GM19438 (cell line): ENCODE results near the gene PDE7B.
A peak's percentile ranks its signal among the peaks of the same experiment; 100 is the strongest.
"Not testable (repeated sequence)": the region's sequence is repeated elsewhere in the genome, so short reads cannot be mapped to it uniquely, and the experiment has no call there.

Source experiments
- ATAC-seq: cut with Tn5 transposase; IDR thresholded peaks from one replicate; pipeline ENCODE4 v1.9.1; 2021; ENCODE audit warnings: low read depth; ENCODE audit not compliant: unreplicated experiment

The PDE7B gene

DNA sequence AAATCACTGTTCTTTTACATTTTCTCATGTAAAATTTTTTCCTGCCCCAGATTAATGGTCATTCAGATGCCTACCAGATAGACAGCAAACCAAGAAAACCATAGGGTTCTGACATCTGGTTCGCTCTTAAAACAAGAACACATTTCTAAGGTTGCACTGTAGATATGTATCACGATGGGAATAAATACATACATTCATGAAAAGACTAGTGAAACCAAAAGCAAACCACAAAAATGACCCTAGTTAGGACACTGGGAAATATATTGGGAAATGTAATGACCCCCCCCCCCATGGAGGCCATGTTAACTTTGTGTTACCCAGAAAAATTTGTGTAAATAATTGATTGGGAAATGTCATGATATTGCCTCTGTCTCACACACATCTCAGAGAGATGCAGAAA is 361.1 kb downstream of the PDE7B start:
- ATAC-seq, result no peak

DNA sequence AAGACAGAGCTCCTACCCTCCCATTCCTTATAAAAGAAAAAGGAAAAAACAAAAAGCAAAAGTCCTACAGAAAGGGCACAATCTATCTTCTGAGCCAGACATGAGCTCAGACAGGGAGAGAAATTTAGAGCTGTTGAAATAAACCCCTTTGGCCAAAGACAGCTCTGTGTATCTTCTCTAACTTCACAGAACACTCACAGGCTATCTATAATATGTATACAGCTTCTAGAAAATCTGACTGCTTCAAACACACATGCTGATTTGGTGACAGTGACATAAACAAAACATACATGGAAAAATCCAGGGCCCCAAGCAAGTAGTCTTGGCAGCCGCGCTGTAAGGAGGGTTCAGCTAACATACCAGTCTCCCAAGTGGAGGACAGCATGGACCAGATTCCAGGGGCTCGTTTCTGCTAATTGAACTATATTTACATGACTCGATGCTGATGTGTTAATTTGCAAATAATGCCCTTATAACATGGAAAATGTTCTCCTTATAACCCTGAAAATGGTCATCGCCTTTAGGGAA is 361.6 kb downstream of the PDE7B start:
- ATAC-seq, result no peak

DNA sequence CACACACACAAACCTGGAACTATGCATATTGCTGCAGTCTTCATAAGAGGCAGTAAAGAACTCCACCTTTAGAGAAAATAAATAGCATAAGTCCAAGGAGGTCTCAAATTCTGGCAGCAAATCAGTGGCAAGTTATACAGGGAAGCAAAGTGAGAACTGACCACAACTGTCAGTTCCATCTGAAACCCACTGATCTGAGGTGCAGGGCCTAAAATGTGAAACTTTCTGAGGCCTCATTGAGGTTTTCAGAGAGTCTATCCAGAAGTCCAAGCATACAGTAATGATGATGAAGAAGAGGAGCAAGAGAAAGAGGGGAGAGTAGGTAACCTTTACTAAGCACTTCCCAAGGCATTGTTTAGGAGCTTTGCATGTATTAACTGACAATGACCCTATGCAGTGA is 362.4 kb downstream of the PDE7B start:
- ATAC-seq, result no peak

DNA sequence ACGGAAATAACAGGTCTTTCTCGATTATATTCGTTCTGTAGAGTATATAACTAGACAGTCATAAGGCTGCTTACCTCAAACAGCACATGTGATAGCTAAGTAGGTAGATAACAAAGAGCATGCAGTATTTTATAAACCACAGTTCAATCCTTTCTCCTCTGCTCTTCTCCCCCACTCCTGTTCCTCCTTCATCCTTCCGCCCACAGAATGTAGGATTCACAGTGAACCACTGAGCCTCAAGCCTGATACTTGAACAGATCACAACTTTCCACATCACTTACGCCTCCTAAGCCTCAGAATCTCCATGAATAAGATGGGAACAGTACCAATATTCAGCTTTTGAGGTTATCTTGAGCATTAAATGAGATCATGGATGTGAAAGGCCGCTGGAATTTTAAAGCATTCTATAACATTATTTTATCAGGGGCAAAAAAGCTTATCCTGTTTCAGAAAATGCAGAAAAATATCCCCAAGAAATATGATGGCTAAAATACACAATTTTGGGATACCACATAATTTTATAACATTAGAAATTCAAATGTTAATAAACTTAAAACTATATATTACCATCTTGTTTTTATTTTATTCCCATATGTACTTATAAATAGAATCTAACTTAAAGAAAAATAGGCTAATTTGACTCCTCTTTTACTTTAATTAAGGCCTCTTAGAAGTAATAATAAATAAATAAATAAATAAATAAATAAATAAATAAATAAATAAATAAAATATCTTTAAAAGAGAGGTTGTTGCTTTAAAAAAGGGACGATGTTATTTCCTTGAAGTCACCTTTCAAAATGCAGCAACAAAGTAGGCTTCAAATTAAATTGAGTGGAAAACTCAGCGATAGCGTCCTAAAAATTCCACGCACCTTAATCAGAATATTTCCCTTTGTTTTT is 365.3 kb downstream of the PDE7B start:
- ATAC-seq, result no peak

DNA sequence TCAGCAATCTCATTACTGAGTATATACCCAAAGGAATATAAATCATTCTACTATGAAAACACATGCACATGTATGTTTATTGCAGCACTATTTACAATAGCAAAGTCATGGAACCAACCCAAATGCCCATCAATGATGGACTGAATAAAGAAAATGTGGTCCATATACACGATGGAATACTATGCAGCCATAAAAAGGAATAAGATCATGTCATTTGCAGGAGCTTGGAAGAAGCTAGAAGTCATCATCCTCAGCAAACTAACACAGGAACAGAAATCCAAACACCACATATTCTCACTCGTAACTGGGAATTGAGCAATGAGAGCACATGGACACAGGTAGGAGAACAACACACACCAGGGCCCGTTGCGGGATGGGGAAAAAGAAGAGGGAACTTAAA is 373.5 kb downstream of the PDE7B start:
- ATAC-seq, result not testable (repeated sequence)

DNA sequence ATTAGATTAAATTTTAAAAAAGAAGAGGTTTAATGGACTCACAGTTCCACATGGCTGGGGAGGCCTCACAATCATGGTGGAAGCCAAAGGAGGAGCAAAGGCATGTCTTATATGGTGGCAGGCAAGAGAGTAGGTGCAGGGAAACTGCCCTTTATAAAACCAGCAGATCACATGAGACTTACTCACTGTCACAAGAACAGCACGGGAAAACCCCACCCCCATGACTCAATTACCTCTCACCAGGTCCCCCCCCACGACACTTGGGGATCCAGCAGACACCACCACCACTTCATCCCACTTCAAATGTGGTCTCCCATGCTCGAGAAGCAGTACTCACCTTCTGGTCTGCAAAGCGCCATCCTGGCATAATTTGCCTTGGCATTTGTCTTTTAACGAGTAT is 374.0 kb downstream of the PDE7B start:
- no peak for ATAC-seq

DNA sequence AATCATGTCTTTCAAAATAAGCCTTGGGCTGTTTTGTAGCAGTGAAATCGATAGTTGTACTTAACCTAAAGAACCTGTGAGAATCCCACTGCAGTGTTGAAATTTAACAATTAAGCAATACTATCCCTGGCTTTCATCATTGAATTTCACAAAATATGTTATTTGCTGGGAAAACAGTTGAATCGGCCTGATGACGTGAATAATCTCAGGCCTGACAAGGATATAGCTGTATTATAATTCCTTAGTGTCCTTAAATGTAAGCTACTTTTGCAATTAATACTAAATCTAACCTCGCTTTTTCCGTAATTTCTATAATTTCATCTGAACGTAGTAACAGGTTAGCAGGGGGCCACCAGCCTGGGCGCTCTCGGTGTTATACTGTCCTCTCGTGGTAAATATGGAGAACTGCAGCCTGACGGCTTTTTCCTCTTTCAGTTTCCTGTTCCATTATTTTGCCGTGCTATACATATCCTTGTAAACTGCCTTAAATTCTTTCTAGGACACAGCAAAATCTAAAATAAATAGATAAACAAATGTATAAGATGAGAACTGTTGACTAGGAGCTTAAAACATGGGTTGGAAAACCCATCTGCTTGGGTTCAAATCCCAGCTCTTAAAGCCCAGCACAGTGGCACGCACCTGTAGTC is 374.6 kb downstream of the PDE7B start:
- ATAC-seq, result peak; percentile 63

DNA sequence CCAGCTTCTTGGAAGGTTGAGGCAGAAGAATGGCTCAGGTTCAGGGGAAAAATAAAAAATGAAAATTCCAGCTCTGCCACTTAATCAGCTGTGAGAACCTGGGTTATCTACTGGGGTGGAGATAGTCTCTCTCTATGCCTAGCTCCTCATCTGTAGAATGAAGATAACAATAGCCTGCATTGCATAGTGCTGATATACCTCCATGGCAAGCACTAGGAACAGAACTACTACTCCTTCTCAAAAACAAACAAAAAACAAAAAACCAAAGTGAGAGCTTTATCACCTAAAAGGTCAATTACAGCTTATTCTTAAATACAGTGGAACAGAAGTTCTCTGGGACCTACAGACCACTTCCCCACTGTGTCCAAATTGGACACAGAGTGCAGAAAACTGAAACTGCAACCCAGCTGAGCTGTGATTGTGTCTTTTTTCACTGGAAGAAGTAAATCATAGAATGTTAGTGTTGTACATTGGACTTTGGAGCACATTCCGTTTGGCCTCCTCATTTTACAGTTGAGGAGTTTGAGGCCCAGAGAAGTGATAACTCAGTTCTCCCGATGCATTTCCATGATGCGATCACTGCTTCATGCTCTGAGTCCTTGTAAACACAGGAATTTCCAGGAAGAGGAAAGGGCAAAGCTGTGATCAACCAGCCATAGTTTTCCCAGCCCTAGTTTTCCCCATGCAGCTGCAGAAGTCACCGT is 375.3 kb downstream of the PDE7B start:
- ATAC-seq, result peak; percentile 11

DNA sequence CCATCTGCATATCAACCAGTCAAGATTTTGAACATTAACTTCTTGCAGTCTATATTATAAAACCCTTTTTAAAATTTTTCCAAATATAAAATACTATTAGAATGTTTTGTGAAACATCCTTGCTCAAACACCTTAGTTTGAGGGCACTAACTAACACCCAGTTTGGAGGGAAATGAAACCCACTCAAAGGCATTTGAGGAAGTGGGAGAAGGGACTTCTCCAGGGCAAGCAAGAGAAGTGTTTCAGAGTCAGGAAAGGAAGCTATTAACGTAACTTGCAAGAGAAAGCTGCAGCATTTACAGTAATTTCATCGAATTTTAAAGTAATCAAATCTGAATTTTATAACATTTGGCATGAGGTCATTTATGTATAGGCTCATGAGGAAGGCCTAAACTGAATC is 377.3 kb downstream of the PDE7B start:
- no peak for ATAC-seq

DNA sequence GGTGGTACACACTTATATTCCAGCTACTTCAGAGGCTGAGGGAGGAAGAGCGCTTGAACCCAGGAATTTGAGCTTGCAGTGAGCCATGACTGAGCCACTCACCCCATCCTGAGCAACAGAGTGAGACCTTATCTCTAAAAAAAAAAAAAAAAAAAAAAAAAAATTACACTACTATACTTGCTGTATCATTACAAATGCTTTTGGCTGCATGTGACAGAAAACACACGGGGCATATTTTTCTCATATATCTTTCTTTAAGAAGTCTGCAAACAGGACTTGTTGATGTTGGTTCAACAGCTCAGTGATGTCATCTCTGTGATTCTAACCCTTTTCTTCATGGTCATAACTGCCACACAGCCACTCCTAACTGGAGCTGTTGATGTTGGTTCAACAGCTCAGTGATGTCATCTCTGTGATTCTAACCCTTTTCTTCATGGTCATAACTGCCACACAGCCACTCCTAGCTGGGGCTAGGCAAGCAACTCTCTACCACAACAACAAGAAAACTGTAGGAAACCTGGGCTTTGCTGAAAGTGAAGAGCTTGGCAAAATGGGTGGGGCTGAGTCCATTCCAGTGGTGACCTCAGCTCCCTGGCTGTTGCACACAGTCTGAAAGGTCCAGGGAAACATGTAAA is 378.8 kb downstream of the PDE7B start:
- no peak for ATAC-seq

DNA sequence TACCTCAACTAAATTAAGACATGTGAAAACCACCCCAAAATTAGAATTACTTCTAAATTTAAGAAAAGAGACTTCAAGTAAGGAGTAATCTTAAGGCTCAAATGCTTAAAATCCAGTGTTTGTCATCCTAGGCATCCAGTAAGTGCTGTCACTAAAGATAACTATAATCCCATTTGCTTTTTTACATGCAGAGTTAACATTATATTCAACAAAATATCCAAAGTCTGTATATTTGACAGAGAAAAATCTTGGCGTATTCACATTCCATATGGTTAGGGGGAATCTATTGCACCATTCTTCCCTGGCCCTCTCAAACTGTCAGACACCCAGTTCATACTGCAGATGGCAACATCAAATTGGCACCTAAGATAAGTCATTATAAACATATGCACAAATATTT is 381.2 kb downstream of the PDE7B start:
- ATAC-seq, result no peak

DNA sequence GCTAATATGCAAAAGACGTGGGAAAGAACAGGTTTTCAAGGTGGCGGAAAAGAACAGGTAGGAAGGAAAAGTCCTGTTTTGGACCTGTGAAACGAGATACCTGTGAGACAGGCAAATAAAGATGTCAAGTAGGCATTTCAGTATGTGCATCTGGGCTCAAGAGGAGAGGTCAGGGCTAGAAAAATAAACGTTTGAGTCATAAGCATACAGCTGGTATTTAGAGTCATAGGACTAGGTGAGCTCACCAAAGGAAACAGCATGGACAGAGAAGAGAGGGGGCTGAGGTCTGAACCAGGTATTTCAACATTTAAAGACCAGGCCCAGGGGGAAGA is 383.7 kb downstream of the PDE7B start:
- no peak for ATAC-seq

DNA sequence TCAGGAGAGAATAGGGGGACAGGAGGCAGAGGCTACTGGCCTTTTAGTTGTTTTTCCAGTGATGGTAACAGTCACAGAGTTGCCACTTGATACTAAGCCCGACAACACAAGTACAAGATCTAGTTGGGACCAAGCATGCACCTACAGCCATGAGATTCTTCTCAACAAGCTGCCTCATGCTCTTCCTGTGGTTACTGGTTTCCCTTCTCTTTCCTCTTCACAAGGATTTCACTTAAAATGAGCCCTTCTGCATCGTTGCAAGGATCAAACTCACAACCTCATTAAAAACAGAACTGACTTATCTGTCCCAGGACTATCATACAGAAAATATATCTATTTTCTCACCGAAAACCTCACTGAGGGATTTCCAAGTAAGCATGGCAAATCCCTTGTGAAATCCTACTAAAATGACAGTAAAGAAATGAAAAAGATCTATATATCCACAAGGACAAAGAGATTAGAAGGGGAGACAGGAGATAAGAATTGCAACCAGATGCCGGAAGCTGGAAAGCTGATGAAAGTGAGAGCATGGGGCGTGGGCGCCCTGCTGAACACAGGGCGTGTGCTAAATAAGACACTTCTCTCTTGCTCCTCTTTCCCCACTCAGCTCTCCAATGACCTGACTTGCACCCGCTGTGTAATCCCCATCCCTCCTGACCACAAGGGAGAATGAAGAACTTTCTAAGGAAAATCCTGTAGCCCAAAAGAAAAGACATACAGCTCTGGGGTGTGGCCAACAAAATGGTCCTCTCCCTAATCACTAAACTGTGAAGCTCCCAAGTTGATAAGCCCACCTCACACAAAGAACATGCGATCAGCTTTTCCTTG is 385.2 kb downstream of the PDE7B start:
- no peak for ATAC-seq

DNA sequence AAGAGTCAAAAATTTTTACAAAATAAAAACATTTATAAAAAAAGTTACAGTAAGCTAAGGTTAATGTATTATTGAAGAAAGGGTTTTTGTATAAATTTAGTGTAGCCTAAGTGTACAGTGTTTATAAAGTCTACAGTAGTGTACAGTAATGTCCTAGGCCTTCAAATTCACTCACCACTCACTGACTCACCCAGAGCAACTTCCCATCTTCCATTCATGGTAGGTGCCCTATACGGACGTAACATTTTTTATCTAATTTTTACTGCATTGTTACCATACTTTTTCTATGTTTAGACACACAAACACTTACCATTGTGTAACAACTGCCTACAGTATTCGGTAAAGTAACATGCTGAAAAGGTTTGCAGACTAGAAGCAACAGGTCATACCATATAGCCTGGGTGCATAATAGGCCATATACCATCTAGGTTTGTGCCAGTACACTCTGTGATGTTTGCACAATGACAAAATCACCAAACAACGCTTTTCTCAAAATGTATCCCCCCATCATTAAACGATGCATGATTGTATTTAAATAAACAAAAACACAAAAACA is 392.6 kb downstream of the PDE7B start:
- ATAC-seq, result no peak
